ENCODE results near the gene ELOVL6.

GRCh38 chr4:110211007-110211769 lies 12.8 kb upstream of the ELOVL6 start:
- TF ChIP-seq CTCF (IDR thresholded peaks at IDR 0.05; ENCODE audit: low read depth, low read length) (peak; percentile 81), EZH2phosphoT487 (IDR thresholded peaks at IDR 0.05; ENCODE audit: low read depth) (no peak)

Data from OCI-LY3 (cell line).